Vagina (tissue), 2 donors: Measurements from ENCODE around the gene RASAL2. TPM values are rescaled to one million over a fixed set of nuclear protein-coding genes. Genes with fewer than 3 reads are reported as not detected.

Source experiments
- DNase-seq, 2 donors: peaks; one replicate each; pipeline ENCODE4 v3.0.0-alpha.2; 2017; ENCODE audit errors: extremely low spot score in 2 of 2
- H3K27ac ChIP-seq: fragments of 200-600 bp; sonication (generic); one replicate; pipeline ENCODE4 v1.5.1; 2019
- H3K27me3 ChIP-seq: fragments of 200-600 bp; sonication (generic); one replicate; pipeline ENCODE4 v1.5.1; 2019
- H3K36me3 ChIP-seq, 2 donors: fragments of 200-600 bp; sonication (generic); one replicate each; pipeline ENCODE4 v1.5.1; 2017 to 2019
- H3K4me1 ChIP-seq: fragments of 200-600 bp; sonication (generic); one replicate; pipeline ENCODE4 v1.5.1; 2019
- H3K4me3 ChIP-seq, 2 donors: fragments of 200-600 bp; sonication (generic); 1 replicate in 1 of 2; 2 replicates in 1 of 2; pipeline ENCODE4 v1.5.1; 2016 to 2019
- H3K9me3 ChIP-seq: fragments of 200-600 bp; sonication (generic); one replicate; pipeline ENCODE4 v1.5.1; 2019
- CTCF ChIP-seq, 3 experiments: fragments of 450-650 bp in 2 of 3; fragments of 200-600 bp in 1 of 3; sonication (generic) in 1 of 3; IDR thresholded peaks; one replicate each; pipeline ENCODE4 v1.5.1; 2017 to 2019; ENCODE audit warnings: antibody characterized with exemption in 3 of 3, mild to moderate bottlenecking in 2 of 3, moderate library complexity in 2 of 3
- POLR2A ChIP-seq, 2 donors: fragments of 450-650 bp; IDR thresholded peaks; one replicate each; pipeline ENCODE4 v1.6.1; 2017; ENCODE audit warnings: antibody characterized with exemption in 2 of 2, mild to moderate bottlenecking in 2 of 2, moderate library complexity in 2 of 2
- POLR2AphosphoS5 ChIP-seq, 2 donors: sonication (generic); formaldehyde crosslinking; IDR thresholded peaks; one replicate each; pipeline ENCODE4 v1.9.0; 2017; ENCODE audit warnings: antibody characterized with exemption in 2 of 2, mild to moderate bottlenecking in 2 of 2, low read depth in 1 of 2; ENCODE audit not compliant: insufficient read depth in 1 of 2
- intact Hi-C: fragments of 100-400 bp; cut with DNase I; formaldehyde crosslinking; loops from one replicate; pipeline ENCODE4 v1.15.1; 2023
- total RNA-seq: library from RNA; depleted of rRNA; stranded (reverse); fragments of >200 nt; gene quantifications from one replicate; pipeline ENCODE4 v1.2.3, GENCODE V29; 2016

RASAL2 gene
- total RNA-seq, 1 donor from 2014 or later = 25.5 TPM

DNA sequence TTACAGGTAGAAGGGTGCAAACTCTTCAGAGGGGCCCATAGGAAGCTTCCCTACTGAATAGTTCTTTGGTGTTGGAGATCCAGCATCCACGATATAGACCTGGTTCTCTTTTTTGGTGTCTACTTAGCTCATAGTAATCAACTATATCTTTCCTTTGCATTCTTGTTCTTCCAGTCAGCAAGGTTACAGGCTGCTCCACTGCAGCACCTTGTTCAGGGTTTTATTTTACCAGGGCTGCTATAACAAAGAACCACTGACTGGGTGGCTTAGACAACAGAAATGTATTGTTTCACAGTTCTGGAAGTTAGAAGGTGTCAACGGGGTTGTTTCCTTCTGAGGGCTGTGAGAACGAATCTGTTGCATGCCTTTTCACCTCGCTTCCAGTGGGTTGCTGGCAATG, 266.5 kb downstream of the RASAL2 start:
- no peak overlapping the region for H3K4me3 ChIP-seq
- TF ChIP-seq POLR2A (IDR thresholded peaks at IDR 0.05) = no peak
- no peak for TF ChIP-seq POLR2AphosphoS5 (IDR thresholded peaks at IDR 0.05; ENCODE audit: insufficient read depth in 1 of 2, low read depth in 1 of 2)
- H3K4me1 ChIP-seq = peaks cover 6% of the 10 kb centered on the region
- intact Hi-C loops = no loop called here
- H3K9me3 ChIP-seq = no peaks in the 10 kb centered on the region
- no peaks in the 10 kb centered on the region for H3K36me3 ChIP-seq
- no peak overlapping the region for H3K27ac ChIP-seq
- DNase-seq = no peak
- no peaks in the 10 kb centered on the region for H3K27me3 ChIP-seq

- Histone ChIP-seq H3K27ac (no peak overlapping the region), H3K4me1 (peaks cover 6% of the 10 kb centered on the region), H3K27me3 (no peaks in the 10 kb centered on the region), H3K9me3 (no peaks in the 10 kb centered on the region), H3K4me3 (no peak overlapping the region), H3K36me3 (no peaks in the 10 kb centered on the region)
- intact Hi-C loops = no loop called here
- TF ChIP-seq POLR2AphosphoS5 (IDR thresholded peaks at IDR 0.05; ENCODE audit: insufficient read depth in 1 of 2, low read depth in 1 of 2) (no peak), POLR2A (IDR thresholded peaks at IDR 0.05) (no peak), CTCF (IDR thresholded peaks at IDR 0.05) (no peak)
- DNase-seq = no peak
Observed at GRCh38 chr1:178361847-178362246, 267.9 kb downstream of the RASAL2 start.

GRCh38 chr1:178362747-178363146, 268.8 kb downstream of the RASAL2 start:
- peaks cover 6% of the 10 kb centered on the region for H3K4me1 ChIP-seq
- H3K4me3 ChIP-seq = no peak overlapping the region
- H3K9me3 ChIP-seq = no peaks in the 10 kb centered on the region
- intact Hi-C loops = no loop called here
- DNase-seq = no peak
- TF ChIP-seq POLR2A (IDR thresholded peaks at IDR 0.05) = no peak
- TF ChIP-seq POLR2AphosphoS5 (IDR thresholded peaks at IDR 0.05; ENCODE audit: insufficient read depth in 1 of 2, low read depth in 1 of 2) = no peak
- TF ChIP-seq CTCF (IDR thresholded peaks at IDR 0.05) = no peak
- no peak overlapping the region for H3K27ac ChIP-seq
- H3K36me3 ChIP-seq = no peaks in the 10 kb centered on the region
- no peaks in the 10 kb centered on the region for H3K27me3 ChIP-seq

DNA sequence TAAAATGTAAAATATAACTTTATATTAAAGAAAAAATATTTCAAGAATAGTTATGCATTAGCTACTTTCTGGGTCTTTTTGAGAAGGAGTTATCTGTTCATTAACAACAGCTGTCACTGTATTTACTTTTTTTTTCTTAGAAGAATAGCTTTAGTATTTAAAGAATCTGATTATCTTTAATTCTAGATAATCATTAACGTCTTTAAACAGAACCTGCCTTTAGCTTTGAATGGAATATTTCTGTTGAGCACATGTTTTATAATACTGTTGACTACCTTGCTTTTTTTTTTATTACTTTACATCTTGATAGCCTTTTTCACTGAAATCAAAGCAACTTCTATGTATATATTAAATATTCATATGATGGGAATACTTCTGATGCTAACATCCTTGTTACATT, 270.9 kb downstream of the RASAL2 start:
- Histone ChIP-seq H3K4me3 (no peak overlapping the region), H3K27ac (no peak overlapping the region), H3K27me3 (no peaks in the 10 kb centered on the region), H3K36me3 (no peaks in the 10 kb centered on the region), H3K9me3 (no peaks in the 10 kb centered on the region), H3K4me1 (peaks cover 6% of the 10 kb centered on the region)
- DNase-seq = no peak
- no peak for TF ChIP-seq POLR2A (IDR thresholded peaks at IDR 0.05)
- no peak for TF ChIP-seq CTCF (IDR thresholded peaks at IDR 0.05)
- intact Hi-C loops = no loop called here

DNA sequence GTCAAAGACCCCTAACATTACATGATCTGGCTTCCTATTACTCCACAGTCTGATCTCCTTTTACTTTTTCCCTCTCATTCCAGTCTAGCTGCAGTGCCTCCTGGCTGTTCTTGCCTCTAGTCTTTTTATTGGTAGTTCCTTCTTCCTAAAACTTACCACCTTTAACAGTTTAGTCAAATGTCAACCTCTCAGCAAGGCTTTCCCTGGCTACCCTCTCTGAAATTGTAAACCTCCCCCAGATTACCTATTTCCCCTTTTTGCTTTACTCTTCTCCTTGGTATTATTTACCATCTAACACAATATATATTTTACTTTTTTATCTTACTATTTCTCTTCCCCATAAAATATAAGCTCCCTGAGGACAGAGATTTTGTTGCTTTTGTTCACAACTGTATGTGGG, 273.2 kb downstream of the RASAL2 start:
- no peaks in the 10 kb centered on the region for H3K36me3 ChIP-seq
- intact Hi-C loops = no loop called here

More for the DNA sequence above, 273.2 kb downstream of the RASAL2 start:
- no peaks in the 10 kb centered on the region for H3K9me3 ChIP-seq
- no peaks in the 10 kb centered on the region for H3K27me3 ChIP-seq
- H3K27ac ChIP-seq = no peak overlapping the region
- no peak for DNase-seq
- H3K4me3 ChIP-seq = no peak overlapping the region
- H3K4me1 ChIP-seq = peaks cover 5% of the 10 kb centered on the region
- TF ChIP-seq POLR2A (IDR thresholded peaks at IDR 0.05) = no peak
- TF ChIP-seq POLR2AphosphoS5 (IDR thresholded peaks at IDR 0.05; ENCODE audit: insufficient read depth in 1 of 2, low read depth in 1 of 2) = no peak
- no peak for TF ChIP-seq CTCF (IDR thresholded peaks at IDR 0.05)
